Measurements from ENCODE around the gene MEI4.

The MEI4 gene

DNA sequence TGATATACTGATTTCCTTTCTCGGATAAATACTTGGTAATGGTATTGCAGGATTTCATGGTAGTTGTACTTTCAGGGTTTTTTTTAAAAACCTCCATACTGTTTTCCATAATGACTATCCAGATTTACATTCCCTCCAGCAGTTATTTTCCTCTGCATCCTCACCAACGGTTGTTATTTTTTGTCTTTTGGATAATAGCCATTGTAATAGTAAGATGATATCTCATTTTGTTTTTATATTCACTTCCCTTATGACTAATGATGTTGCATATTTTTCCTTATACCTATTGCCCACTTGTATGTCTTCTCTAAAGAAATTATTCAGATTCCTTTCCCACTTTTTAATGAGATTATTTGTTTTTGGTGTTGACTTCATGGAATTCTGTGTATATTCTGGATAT lies 231.0 kb downstream of the MEI4 start:
- DNase-seq = no peak
- intact Hi-C loops (cut with DNase I) = no loop called here

DNA sequence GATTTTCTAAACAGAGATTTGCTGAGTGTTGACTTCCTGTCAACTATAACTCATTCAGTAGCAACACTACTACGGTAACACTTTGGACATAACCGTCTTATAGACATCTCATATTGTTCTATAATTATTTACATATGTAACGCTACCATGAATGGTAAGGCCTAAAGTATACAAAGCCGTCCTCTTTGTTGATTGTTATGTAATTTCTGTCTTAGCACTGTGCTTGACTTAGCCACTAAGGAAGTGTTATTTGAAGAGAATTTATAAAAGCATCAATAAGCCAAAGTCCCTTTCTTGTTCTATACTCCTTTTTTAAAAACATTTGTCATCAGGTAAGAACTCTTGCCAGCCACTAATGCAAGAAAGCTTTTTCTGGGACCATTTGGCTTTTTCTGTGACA lies 240.6 kb downstream of the MEI4 start:
- intact Hi-C loops (cut with DNase I) = no loop called here

DNA sequence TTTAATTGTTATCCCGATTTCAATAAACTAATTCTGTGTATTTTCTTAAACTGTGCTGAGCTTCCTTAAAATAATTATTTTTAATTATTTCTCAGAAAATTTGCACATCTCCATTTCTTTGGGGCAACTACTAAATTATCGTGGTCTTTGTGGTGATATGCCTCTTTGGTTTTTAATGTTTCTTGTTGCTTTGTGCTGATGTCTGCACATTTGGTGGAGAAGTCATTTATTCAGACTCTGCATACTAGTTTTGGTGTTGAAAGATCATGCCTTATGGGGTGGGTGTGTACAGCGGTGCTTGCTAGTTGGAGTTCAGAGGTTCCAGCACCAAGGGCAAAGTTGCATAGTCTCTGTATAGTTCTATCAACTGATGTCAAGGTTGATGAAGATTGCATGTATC lies 253.2 kb downstream of the MEI4 start:
- intact Hi-C loops (cut with DNase I) = no loop called here
- no peak for DNase-seq

More for the DNA sequence above, 240.6 kb downstream of the MEI4 start:
- no peak for DNase-seq

DNA sequence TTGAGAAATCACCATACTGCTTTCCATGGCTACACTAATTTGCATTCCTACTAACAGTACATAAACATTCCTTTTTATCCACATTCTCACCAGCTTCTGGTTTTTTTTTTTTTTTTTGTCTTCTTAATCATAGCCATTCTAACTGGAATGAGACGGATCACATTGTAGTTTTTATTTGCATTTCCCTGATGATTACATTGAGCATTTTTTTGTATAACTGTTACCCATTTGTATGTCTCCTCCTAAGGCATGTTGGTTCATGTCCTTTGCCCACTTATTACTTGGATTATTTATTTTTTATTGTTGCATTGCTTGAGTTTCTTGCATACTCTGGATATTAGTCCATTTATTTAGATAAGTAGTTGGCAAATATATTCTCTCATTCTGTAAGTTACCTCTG lies 258.0 kb downstream of the MEI4 start:
- intact Hi-C loops (cut with DNase I) = no loop called here
- no peak for DNase-seq

DNA sequence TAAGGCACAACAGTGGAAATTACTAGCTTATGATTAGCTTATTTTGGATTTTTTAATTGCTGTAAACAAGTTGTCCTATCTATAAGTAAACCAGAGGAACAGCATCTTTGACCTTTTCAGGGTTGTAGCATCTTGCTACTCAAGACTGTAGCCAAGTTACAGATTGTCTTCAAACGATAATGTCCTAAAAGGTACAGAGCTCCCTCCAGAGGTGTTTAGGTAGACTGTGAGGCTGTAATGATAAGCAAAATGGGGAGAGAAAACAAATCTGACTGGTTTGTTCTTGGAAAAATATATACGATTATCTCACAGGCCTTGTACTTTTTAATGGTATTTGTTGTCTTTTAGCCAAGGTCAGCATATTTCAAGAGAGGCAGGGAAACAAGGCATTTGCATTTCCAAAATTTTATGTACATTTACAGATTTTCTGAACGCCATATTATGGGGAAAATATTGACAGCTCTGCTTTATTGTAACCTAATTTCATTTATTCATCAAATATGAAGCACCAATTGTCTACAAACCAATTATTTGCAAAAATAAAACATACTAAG lies 273.4 kb downstream of the MEI4 start:
- no peak for DNase-seq
- intact Hi-C loops (cut with DNase I) = no loop called here

DNA sequence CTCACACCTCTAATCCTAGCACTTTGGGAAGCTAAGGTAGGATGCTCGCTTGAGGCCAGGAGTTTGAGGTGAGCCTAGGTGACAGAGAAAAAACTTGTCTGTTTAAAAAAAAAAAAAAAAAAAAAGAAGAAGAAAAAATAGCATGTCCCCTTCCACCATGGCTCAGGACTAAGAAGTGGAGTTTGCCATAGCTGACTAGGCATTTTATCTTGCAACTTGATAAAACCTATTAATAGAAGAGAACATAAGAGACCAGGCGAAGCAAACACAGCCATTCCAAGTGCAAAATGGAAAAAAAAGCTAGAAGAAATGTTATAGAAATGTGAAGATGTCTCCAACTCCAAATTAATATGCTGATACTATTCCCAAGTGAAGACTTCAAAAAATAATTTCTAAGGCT lies 277.5 kb downstream of the MEI4 start:
- DNase-seq = no peak
- intact Hi-C loops (cut with DNase I) = no loop called here

DNA sequence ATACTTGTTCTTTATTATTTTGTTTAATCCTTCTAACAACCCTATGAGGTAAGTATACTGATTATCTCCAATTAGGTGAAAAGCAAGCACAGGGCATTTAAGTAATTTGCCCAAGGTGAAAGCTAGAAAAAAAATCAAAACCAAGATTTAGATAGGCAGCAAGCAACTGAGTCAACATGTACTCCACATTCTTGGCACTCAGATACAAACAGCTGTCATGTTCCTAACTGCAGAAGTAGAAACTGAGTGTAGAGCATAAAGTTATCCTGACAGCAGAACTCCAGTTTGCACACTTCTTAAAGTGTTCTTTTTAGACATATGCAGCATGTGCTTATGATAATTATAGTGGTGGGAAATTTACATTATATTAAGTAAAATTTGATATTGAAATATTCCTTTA lies 278.1 kb downstream of the MEI4 start:
- no peak for DNase-seq
- intact Hi-C loops (cut with DNase I) = no loop called here

DNA sequence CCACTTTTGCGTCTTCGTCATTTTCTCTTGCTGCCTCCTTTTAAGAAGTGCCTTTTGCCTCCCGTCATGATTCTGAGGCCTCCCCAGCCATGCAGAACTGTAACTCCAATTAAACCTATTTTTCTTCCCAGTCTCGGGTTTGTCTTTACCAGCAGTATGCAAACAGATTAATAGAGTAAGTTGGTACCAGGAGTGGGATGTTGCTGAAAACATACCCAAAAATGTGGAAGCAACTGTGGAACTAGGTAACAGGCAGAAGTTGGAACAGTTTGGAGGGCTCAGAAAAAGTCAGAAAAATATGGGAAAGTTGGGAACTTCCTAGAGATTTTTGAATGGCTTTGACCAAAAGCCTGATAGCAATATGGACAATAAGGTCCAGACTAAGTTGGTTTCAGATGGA lies 309.2 kb downstream of the MEI4 start:
- DNase-seq = no peak

DNA sequence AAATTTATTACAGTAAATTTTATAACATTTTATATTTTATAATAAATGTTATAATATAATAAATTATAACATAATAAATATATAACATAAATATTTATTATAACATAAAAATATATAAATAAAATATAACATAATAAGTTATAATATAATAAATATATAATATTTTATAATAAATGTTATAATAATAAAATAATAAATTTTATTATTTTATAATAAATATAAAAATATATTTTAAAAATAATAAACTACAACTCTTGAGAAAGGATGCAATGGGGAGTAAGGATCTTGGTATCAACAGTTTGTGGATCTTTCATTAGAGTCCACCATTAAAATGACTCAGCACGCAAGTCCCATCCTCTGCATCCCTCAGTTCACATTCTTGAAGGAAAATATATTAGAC lies 312.6 kb downstream of the MEI4 start:
- intact Hi-C loops (cut with DNase I) = no loop called here
- DNase-seq = no peak

More for the DNA sequence above, 309.2 kb downstream of the MEI4 start:
- intact Hi-C loops (cut with DNase I) = no loop called here

DNA sequence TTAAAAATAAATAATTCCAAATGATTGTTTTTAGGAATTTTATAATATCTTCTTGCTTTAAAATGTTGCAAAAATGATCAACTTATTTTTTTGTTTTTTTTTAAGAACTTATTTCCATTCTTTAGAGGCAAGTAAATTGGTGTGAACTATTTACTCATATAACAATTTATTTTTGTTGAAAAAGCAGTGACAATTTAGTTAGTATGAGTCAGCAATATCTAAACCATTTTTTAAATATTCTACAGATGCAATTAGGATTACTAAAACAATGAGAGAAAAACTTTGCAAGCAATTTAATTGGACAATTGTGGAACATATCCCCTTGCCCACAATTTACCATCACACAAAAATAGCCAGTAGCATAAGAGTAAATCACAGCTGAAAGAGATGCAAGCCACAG lies 319.5 kb downstream of the MEI4 start:
- intact Hi-C loops (cut with DNase I) = no loop called here
- no peak for DNase-seq

All from head of caudate nucleus (tissue), 42 donors.